ENCODE measurements around the gene KMT2D.

Gene KMT2D

GRCh38 chr12:49060237-49061156 lies at the start of gene KMT2D:
TSS of gene KMT2D (minus strand) at chr12:49060794. CDS start at chr12:49055324, 5,470 bp downstream.
- peak within 1 kb of the TSS; percentile 93 for H3K4me3 Mint-ChIP-seq
- H3K36me3 Mint-ChIP-seq = peaks cover 29% of the 10 kb centered on the region
- peak; percentile 81 to 93 for DNase-seq (ENCODE audit: low spot score in 2 of 2)
- peak within 1 kb of the TSS; percentile 94 for H3K27ac Mint-ChIP-seq
- H3K4me1 Mint-ChIP-seq = peaks cover 53% of the 10 kb centered on the region
- peak; percentile 88 for ATAC-seq
- H3K9me3 Mint-ChIP-seq = no peaks in the 10 kb centered on the region

GRCh38 chr12:49109641-49110463 lies 49.3 kb upstream of the KMT2D start:
- peaks cover 18% of the 10 kb centered on the region for H3K36me3 Mint-ChIP-seq
- H3K4me1 Mint-ChIP-seq = peaks cover 32% of the 10 kb centered on the region
- H3K4me3 Mint-ChIP-seq = peak overlapping the region; percentile 98
- ATAC-seq (no peak), DNase-seq (ENCODE audit: low spot score in 2 of 2) (no peak)
- no peaks in the 10 kb centered on the region for H3K9me3 Mint-ChIP-seq
- H3K27ac Mint-ChIP-seq = peak overlapping the region; percentile 97

GRCh38 chr12:49108958-49109404 lies 48.4 kb upstream of the KMT2D start:
- peaks cover 26% of the 10 kb centered on the region for H3K36me3 Mint-ChIP-seq
- H3K9me3 Mint-ChIP-seq = no peaks in the 10 kb centered on the region
- peaks cover 32% of the 10 kb centered on the region for H3K4me1 Mint-ChIP-seq
- peak overlapping the region; percentile 97 for H3K27ac Mint-ChIP-seq
- ATAC-seq = no peak
- no peak for DNase-seq (ENCODE audit: low spot score in 2 of 2)
- H3K4me3 Mint-ChIP-seq = peak overlapping the region; percentile 98

GRCh38 chr12:49105504-49106084 lies 45.0 kb upstream of the KMT2D start:
- Mint-ChIP-seq H3K4me3 (no peak overlapping the region), H3K4me1 (peaks cover 25% of the 10 kb centered on the region), H3K27ac (no peak overlapping the region), H3K36me3 (peaks cover 47% of the 10 kb centered on the region), H3K9me3 (no peaks in the 10 kb centered on the region)
- no peak for DNase-seq (ENCODE audit: low spot score in 2 of 2)
- ATAC-seq = no peak

- DNase-seq (ENCODE audit: low spot score in 2 of 2) (no peak), ATAC-seq (no peak)
- Mint-ChIP-seq H3K4me3 (no peak overlapping the region), H3K27ac (no peak overlapping the region), H3K4me1 (peaks cover 22% of the 10 kb centered on the region), H3K36me3 (peaks cover 54% of the 10 kb centered on the region), H3K9me3 (no peaks in the 10 kb centered on the region)
Observed at GRCh38 chr12:49104822-49105221, 44.2 kb upstream of the KMT2D start.

- DNase-seq (ENCODE audit: low spot score in 2 of 2) (no peak), ATAC-seq (no peak)
- Mint-ChIP-seq H3K9me3 (no peaks in the 10 kb centered on the region), H3K27ac (no peak overlapping the region), H3K4me3 (no peak overlapping the region), H3K4me1 (no peaks in the 10 kb centered on the region), H3K36me3 (peaks cover 70% of the 10 kb centered on the region)
Observed at GRCh38 chr12:49100380-49100779, 39.8 kb upstream of the KMT2D start.

- Mint-ChIP-seq H3K36me3 (peaks cover 56% of the 10 kb centered on the region), H3K4me1 (peaks cover 8% of the 10 kb centered on the region)
Observed at GRCh38 chr12:49098703-49099102, 38.1 kb upstream of the KMT2D start.

GRCh38 chr12:49098035-49098451 lies 37.4 kb upstream of the KMT2D start:
- H3K9me3 Mint-ChIP-seq = no peaks in the 10 kb centered on the region
- peaks cover 52% of the 10 kb centered on the region for H3K36me3 Mint-ChIP-seq
- peaks cover 11% of the 10 kb centered on the region for H3K4me1 Mint-ChIP-seq
- DNase-seq (ENCODE audit: low spot score in 2 of 2) (peak; percentile 48 to 78), ATAC-seq (peak; percentile 59)
- H3K4me3 Mint-ChIP-seq = no peak overlapping the region
- no peak overlapping the region for H3K27ac Mint-ChIP-seq

More at GRCh38 chr12:49098703-49099102, 38.1 kb upstream of the KMT2D start:
- H3K4me3 Mint-ChIP-seq = no peak overlapping the region
- no peak for ATAC-seq
- H3K9me3 Mint-ChIP-seq = no peaks in the 10 kb centered on the region
- no peak for DNase-seq (ENCODE audit: low spot score in 2 of 2)
- no peak overlapping the region for H3K27ac Mint-ChIP-seq

- H3K4me1 Mint-ChIP-seq = peaks cover 12% of the 10 kb centered on the region
- DNase-seq (ENCODE audit: low spot score in 2 of 2) (no peak), ATAC-seq (no peak)
- peaks cover 52% of the 10 kb centered on the region for H3K36me3 Mint-ChIP-seq
- H3K9me3 Mint-ChIP-seq = no peaks in the 10 kb centered on the region
- no peak overlapping the region for H3K4me3 Mint-ChIP-seq
- H3K27ac Mint-ChIP-seq = no peak overlapping the region
Observed at GRCh38 chr12:49097381-49097780, 36.8 kb upstream of the KMT2D start.

GRCh38 chr12:49094975-49095365 lies 34.4 kb upstream of the KMT2D start:
- no peak overlapping the region for H3K27ac Mint-ChIP-seq
- no peaks in the 10 kb centered on the region for H3K9me3 Mint-ChIP-seq
- ATAC-seq (no peak), DNase-seq (ENCODE audit: low spot score in 2 of 2) (no peak)
- peak overlapping the region; percentile 9 for H3K4me3 Mint-ChIP-seq
- peaks cover 33% of the 10 kb centered on the region for H3K4me1 Mint-ChIP-seq
- H3K36me3 Mint-ChIP-seq = peaks cover 32% of the 10 kb centered on the region

- DNase-seq (ENCODE audit: low spot score in 2 of 2) (no peak), ATAC-seq (no peak)
- Mint-ChIP-seq H3K4me3 (peak within 1 kb of the TSS; percentile 9), H3K27ac (no peak within 1 kb of the TSS), H3K36me3 (peaks cover 26% of the 10 kb centered on the region), H3K9me3 (no peaks in the 10 kb centered on the region), H3K4me1 (peaks cover 38% of the 10 kb centered on the region)
Observed at GRCh38 chr12:49094160-49094974, 33.8 kb upstream of the KMT2D start, which contains the start of gene DHH. TSS of gene DHH (minus strand) at chr12:49094801. CDS start at chr12:49094512, 289 bp downstream.

- H3K4me1 Mint-ChIP-seq = peaks cover 41% of the 10 kb centered on the region
- ATAC-seq = no peak
- H3K27ac Mint-ChIP-seq = no peak overlapping the region
- peaks cover 20% of the 10 kb centered on the region for H3K36me3 Mint-ChIP-seq
- H3K9me3 Mint-ChIP-seq = no peaks in the 10 kb centered on the region
- DNase-seq (ENCODE audit: low spot score in 2 of 2) = no peak
- peak overlapping the region; percentile 9 for H3K4me3 Mint-ChIP-seq
Observed at GRCh38 chr12:49093792-49094159, 33.2 kb upstream of the KMT2D start.

- Mint-ChIP-seq H3K9me3 (no peaks in the 10 kb centered on the region), H3K36me3 (peaks cover 17% of the 10 kb centered on the region), H3K4me1 (peaks cover 50% of the 10 kb centered on the region), H3K4me3 (no peak overlapping the region), H3K27ac (no peak overlapping the region)
- no peak for ATAC-seq
- DNase-seq (ENCODE audit: low spot score in 2 of 2) = no peak
Observed at GRCh38 chr12:49092816-49093406, 32.3 kb upstream of the KMT2D start.

All from stimulated activated effector memory CD8-positive, alpha-beta T cell treated with anti-CD3 and anti-CD28 coated beads, Interleukin-12 subunit alpha, Interleukin-12 subunit beta, amount 100 ng/mL, for 72 hours (primary cell).